ENCODE measurements around the gene CLTCL1. TPM values are rescaled to one million over a fixed set of nuclear protein-coding genes. Genes with fewer than 3 reads are reported as not detected.

The CLTCL1 gene
- total and polyA plus RNA-seq, 9 donors: 2.8 to 10.7 (median 5.2) TPM

GRCh38 chr22:19143967-19144400, 147.5 kb downstream of the CLTCL1 start:
- intact Hi-C loops (cut with DNase I): no loop called here

DNA sequence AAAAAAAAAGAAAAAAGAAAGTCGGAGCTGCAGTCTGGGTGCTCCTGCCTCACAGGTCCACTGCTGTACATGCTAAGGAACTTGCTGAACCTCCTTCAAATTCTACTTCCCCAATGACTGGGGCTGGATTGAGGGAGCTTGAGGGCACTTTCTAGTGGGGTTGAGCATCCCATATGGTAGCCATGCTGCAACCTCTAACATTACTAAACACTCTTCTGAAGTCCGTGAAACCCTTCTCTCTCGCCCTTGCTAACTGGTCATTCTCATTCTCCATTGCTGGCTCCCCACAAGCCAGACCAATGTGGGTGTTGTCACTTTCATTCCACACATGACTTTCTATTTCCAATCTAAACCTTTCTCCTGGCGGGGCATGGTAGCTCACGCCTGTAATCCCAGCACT, 148.3 kb downstream of the CLTCL1 start:
- TF ChIP-seq POLR2A (IDR thresholded peaks at IDR 0.05): no peak
- no peak for TF ChIP-seq EP300 (IDR thresholded peaks at IDR 0.05)
- TF ChIP-seq, protein P1, sequence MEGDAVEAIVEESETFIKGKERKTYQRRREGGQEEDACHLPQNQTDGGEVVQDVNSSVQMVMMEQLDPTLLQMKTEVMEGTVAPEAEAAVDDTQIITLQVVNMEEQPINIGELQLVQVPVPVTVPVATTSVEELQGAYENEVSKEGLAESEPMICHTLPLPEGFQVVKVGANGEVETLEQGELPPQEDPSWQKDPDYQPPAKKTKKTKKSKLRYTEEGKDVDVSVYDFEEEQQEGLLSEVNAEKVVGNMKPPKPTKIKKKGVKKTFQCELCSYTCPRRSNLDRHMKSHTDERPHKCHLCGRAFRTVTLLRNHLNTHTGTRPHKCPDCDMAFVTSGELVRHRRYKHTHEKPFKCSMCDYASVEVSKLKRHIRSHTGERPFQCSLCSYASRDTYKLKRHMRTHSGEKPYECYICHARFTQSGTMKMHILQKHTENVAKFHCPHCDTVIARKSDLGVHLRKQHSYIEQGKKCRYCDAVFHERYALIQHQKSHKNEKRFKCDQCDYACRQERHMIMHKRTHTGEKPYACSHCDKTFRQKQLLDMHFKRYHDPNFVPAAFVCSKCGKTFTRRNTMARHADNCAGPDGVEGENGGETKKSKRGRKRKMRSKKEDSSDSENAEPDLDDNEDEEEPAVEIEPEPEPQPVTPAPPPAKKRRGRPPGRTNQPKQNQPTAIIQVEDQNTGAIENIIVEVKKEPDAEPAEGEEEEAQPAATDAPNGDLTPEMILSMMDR (IDR thresholded peaks at IDR 0.05): no peak
- Histone ChIP-seq H3K36me3 (no peaks in the 10 kb centered on the region), H3K4me1 (ENCODE audit: insufficient read depth) (peaks cover 2% of the 10 kb centered on the region), H3K9me3 (no peaks in the 10 kb centered on the region), H3K27me3 (no peaks in the 10 kb centered on the region), H3K4me3 (peak overlapping the region; percentile 91), H3K27ac (no peak overlapping the region)
- DNase-seq: no peak
- intact Hi-C loops (cut with DNase I): no loop called here
- WGBS, 3 donors: 83 to 88% (median 87%) methylated on average over 5 of the region's 5 CpGs

More at GRCh38 chr22:19143967-19144400, 147.5 kb downstream of the CLTCL1 start:
- H3K4me1 ChIP-seq (ENCODE audit: insufficient read depth): peaks cover 2% of the 10 kb centered on the region
- no peaks in the 10 kb centered on the region for H3K9me3 ChIP-seq
- peak overlapping the region in 1 of 2 donors; percentile 69 for H3K27ac ChIP-seq
- TF ChIP-seq POLR2A (IDR thresholded peaks at IDR 0.05): no peak
- TF ChIP-seq EP300 (IDR thresholded peaks at IDR 0.05): no peak
- TF ChIP-seq, protein P1 (IDR thresholded peaks at IDR 0.05): no peak
- 1 to 2% (median 1%) methylated on average over 17 of the region's 17 CpGs for WGBS, 3 donors
- H3K27me3 ChIP-seq: peaks cover 2% of the 10 kb centered on the region
- no peaks in the 10 kb centered on the region for H3K36me3 ChIP-seq
- peak overlapping the region; percentile 91 for H3K4me3 ChIP-seq
- DNase-seq: peak in 1 of 5 donors; percentile 16

GRCh38 chr22:19142394-19142793, 149.1 kb downstream of the CLTCL1 start:
- no peaks in the 10 kb centered on the region for H3K27me3 ChIP-seq
- no peak overlapping the region for H3K4me3 ChIP-seq
- WGBS, 3 donors: 92 to 97% (median 96%) methylated on average over 9 of the region's 9 CpGs
- intact Hi-C loops (cut with DNase I): no loop called here
- H3K36me3 ChIP-seq: no peaks in the 10 kb centered on the region
- peaks cover 2% of the 10 kb centered on the region for H3K4me1 ChIP-seq (ENCODE audit: insufficient read depth)
- peak in 1 of 5 donors; percentile 20 for DNase-seq
- no peak overlapping the region for H3K27ac ChIP-seq
- TF ChIP-seq POLR2A (IDR thresholded peaks at IDR 0.05): no peak
- TF ChIP-seq EP300 (IDR thresholded peaks at IDR 0.05): no peak
- TF ChIP-seq, protein P1 (IDR thresholded peaks at IDR 0.05): no peak
- no peaks in the 10 kb centered on the region for H3K9me3 ChIP-seq

- Histone ChIP-seq H3K4me1 (ENCODE audit: insufficient read depth) (peaks cover 2% of the 10 kb centered on the region), H3K4me3 (no peak overlapping the region), H3K27ac (no peak overlapping the region), H3K9me3 (no peaks in the 10 kb centered on the region), H3K27me3 (no peaks in the 10 kb centered on the region), H3K36me3 (no peaks in the 10 kb centered on the region)
- intact Hi-C loops (cut with DNase I): no loop called here
- TF ChIP-seq EP300 (IDR thresholded peaks at IDR 0.05) (no peak), POLR2A (IDR thresholded peaks at IDR 0.05) (no peak)
- TF ChIP-seq, protein P1 (IDR thresholded peaks at IDR 0.05): no peak
- 85 to 92% (median 87%) methylated on average over 5 of the region's 5 CpGs for WGBS, 3 donors
- no peak for DNase-seq
Observed at GRCh38 chr22:19139974-19140373, 151.5 kb downstream of the CLTCL1 start.

Data from ovary (tissue), 9 donors.